ENCODE data around the gene BCO1.

- TF ChIP-seq, protein P1, sequence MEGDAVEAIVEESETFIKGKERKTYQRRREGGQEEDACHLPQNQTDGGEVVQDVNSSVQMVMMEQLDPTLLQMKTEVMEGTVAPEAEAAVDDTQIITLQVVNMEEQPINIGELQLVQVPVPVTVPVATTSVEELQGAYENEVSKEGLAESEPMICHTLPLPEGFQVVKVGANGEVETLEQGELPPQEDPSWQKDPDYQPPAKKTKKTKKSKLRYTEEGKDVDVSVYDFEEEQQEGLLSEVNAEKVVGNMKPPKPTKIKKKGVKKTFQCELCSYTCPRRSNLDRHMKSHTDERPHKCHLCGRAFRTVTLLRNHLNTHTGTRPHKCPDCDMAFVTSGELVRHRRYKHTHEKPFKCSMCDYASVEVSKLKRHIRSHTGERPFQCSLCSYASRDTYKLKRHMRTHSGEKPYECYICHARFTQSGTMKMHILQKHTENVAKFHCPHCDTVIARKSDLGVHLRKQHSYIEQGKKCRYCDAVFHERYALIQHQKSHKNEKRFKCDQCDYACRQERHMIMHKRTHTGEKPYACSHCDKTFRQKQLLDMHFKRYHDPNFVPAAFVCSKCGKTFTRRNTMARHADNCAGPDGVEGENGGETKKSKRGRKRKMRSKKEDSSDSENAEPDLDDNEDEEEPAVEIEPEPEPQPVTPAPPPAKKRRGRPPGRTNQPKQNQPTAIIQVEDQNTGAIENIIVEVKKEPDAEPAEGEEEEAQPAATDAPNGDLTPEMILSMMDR (IDR thresholded peaks at IDR 0.05) = no peak
- no peak for TF ChIP-seq EP300 (IDR thresholded peaks at IDR 0.05)
- no peak for TF ChIP-seq POLR2A (IDR thresholded peaks at IDR 0.05; ENCODE audit: low read depth)
- TF ChIP-seq POLR2AphosphoS5 (IDR thresholded peaks at IDR 0.05) = no peak
Measured at GRCh38 chr16:81216706-81217105, 21.8 kb upstream of the BCO1 start.
